Mucosa of stomach (tissue), 1 donor: ENCODE measurements around the gene SNX5.
A peak's percentile ranks its signal among the peaks of the same experiment; 100 is the strongest.

Experiments
- H3K27me3 ChIP-seq: one replicate; pipeline ENCODE4 v1.7.0; 2013; ENCODE audit warnings: mild to moderate bottlenecking, low read length; ENCODE audit not compliant: control insufficient read depth, insufficient read depth
- H3K36me3 ChIP-seq: one replicate; pipeline ENCODE4 v1.7.0; 2013; ENCODE audit warnings: low read length; ENCODE audit not compliant: control insufficient read depth, insufficient read depth
- H3K4me1 ChIP-seq: one replicate; pipeline ENCODE4 v1.7.0; 2013; ENCODE audit warnings: mild to moderate bottlenecking, low read length; ENCODE audit not compliant: control insufficient read depth, insufficient read depth
- H3K4me3 ChIP-seq: one replicate; pipeline ENCODE4 v1.7.0; 2013; ENCODE audit warnings: low read length
- H3K9ac ChIP-seq: one replicate; pipeline ENCODE4 v1.7.0; 2013; ENCODE audit warnings: mild to moderate bottlenecking, low read length, moderate library complexity
- H3K9me3 ChIP-seq: one replicate; pipeline ENCODE4 v1.7.0; 2013; ENCODE audit warnings: mild to moderate bottlenecking, low read length, moderate library complexity; ENCODE audit not compliant: control insufficient read depth
- donor health status: Pancreatic carcinoma.

The SNX5 gene

DNA sequence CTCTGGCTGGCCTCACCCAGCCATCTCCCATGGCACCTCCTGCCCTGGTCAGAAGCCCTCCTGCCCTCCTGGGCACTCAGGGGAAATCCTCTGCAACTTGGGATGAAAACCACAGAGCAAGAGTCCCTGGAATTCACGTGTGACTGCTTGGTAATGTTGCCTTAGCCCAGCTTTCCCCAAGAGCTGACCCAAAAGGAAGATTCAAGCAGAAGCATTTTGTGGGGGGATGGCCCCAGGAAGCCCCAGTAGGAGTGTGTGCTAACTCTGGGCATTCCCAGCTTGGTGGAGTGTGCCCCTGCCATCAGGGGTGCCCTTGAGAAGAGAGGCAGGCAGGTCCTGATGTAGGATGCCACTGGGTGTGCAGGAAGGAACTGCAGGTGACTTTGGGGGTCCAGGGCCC is 35.5 kb downstream of the SNX5 start:
- no peaks in the 10 kb centered on the region for H3K27me3 ChIP-seq
- H3K36me3 ChIP-seq: no peaks in the 10 kb centered on the region
- H3K4me3 ChIP-seq: no peak overlapping the region
- H3K9me3 ChIP-seq: peaks cover 6% of the 10 kb centered on the region
- no peak overlapping the region for H3K9ac ChIP-seq
- H3K4me1 ChIP-seq: peaks cover 37% of the 10 kb centered on the region

GRCh38 chr20:17932396-17932795 is 36.2 kb downstream of the SNX5 start:
- H3K4me1 ChIP-seq: peaks cover 42% of the 10 kb centered on the region
- peaks cover 6% of the 10 kb centered on the region for H3K9me3 ChIP-seq
- H3K36me3 ChIP-seq: no peaks in the 10 kb centered on the region
- no peak overlapping the region for H3K9ac ChIP-seq
- H3K27me3 ChIP-seq: no peaks in the 10 kb centered on the region
- no peak overlapping the region for H3K4me3 ChIP-seq

- peaks cover 42% of the 10 kb centered on the region for H3K4me1 ChIP-seq
- H3K4me3 ChIP-seq: no peak overlapping the region
- H3K9ac ChIP-seq: no peak overlapping the region
- H3K27me3 ChIP-seq: no peaks in the 10 kb centered on the region
- no peaks in the 10 kb centered on the region for H3K36me3 ChIP-seq
- H3K9me3 ChIP-seq: peaks cover 6% of the 10 kb centered on the region
These were observed 37.1 kb downstream of the SNX5 start for GRCh38 chr20:17931513-17931912.

DNA sequence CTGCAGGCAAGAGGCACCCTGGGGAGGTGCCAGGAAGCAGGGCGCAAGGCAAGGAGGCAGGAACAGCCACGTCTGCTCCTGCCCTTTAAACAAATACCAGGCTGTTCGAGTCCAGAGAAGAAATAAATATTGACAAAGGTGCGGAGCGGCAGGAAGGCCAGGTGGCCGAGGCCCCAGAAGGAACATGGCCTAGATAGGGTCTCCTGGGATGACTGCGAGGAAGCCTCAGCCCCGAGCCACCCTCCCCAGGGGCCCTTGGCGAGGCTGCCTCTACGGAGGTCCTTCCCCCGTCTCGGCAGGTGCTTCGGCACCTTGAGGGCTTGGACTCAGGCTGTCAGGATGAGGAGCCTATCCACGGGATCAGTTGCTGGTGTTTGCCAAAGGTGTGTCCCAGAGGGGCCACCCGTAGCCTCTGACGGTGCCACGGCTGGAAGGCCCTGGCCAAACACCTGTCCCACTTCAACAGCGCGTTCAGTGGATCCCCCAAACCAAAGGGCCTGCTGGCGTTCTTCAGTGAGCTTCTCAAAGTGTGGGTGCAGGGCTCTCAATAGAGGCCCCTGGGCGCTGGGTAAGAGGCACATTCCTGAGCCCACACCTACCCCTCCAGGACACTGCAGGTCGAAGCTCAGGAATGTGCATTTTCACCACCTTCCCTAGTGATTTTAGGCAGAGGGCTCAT is 39.8 kb downstream of the SNX5 start:
- Histone ChIP-seq H3K36me3 (no peaks in the 10 kb centered on the region), H3K4me3 (no peak overlapping the region), H3K4me1 (peaks cover 55% of the 10 kb centered on the region), H3K9ac (peak overlapping the region; percentile 60), H3K27me3 (no peaks in the 10 kb centered on the region), H3K9me3 (peaks cover 6% of the 10 kb centered on the region)

- Histone ChIP-seq H3K4me3 (no peak overlapping the region), H3K4me1 (peaks cover 55% of the 10 kb centered on the region), H3K36me3 (no peaks in the 10 kb centered on the region), H3K9me3 (peaks cover 6% of the 10 kb centered on the region), H3K27me3 (no peaks in the 10 kb centered on the region), H3K9ac (peak overlapping the region; percentile 60)
These were observed 40.4 kb downstream of the SNX5 start for GRCh38 chr20:17928211-17928611.

DNA sequence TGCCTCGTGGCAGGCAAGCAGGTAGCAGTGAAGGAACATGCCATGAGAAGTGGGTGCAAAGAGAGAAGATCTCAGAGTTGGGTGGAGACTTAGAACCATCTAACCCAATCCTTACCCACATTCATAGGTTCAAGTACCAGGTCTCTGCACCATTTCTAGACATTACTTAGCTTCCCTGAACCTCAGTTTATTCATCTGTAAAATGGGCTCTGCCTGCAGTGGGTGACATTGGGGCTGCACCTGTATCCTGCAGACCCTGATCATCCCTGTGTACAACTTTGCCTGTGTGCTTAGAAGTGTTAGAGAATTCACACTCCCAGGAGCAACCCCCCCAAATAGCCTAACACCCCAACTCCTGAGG is 42.7 kb downstream of the SNX5 start:
- Histone ChIP-seq H3K4me3 (no peak overlapping the region), H3K9ac (no peak overlapping the region), H3K36me3 (no peaks in the 10 kb centered on the region), H3K4me1 (peaks cover 66% of the 10 kb centered on the region), H3K27me3 (no peaks in the 10 kb centered on the region), H3K9me3 (no peaks in the 10 kb centered on the region)

GRCh38 chr20:17925141-17925939 is 43.3 kb downstream of the SNX5 start:
- Histone ChIP-seq H3K4me1 (peaks cover 66% of the 10 kb centered on the region), H3K27me3 (no peaks in the 10 kb centered on the region), H3K9ac (no peak overlapping the region), H3K9me3 (no peaks in the 10 kb centered on the region), H3K4me3 (no peak overlapping the region), H3K36me3 (no peaks in the 10 kb centered on the region)

DNA sequence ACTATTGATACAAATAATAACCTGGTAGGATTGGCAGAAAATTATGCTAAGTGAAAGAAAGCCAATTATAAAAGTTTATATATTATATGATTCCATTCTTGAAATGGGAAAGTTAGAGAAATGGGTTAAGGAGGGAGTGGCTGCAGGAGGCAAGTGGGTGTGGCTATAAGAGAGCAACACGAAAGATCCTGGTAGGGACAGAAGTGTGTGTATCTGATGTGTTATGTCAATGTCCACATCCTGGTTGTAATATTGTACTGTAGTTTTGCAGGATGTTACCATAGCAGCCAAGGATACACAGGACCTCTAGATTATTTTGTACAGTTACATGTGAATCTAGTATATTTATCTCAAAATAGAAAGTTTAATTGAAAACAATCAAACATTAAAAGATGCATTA is 46.8 kb downstream of the SNX5 start:
- Histone ChIP-seq H3K4me1 (peaks cover 36% of the 10 kb centered on the region), H3K36me3 (no peaks in the 10 kb centered on the region), H3K4me3 (no peak overlapping the region), H3K9ac (no peak overlapping the region), H3K27me3 (no peaks in the 10 kb centered on the region), H3K9me3 (no peaks in the 10 kb centered on the region)

DNA sequence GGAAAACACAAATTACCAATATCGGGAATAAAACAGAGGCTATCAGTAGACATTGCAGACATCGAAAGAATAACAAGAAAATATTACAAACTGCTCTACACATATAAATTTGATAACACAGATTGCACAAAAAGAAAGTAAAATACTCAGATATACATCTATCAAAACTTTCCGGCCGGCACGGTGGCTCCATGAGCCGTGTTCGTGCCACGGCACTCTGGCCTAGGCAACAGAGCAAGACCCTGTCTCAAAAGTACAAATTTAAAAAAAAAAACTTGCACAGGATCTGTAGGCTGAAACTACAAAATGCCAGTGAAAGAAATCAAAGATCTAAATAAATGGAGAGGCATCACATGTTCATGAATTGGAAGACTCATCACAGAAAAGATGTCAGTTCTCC is 49.4 kb downstream of the SNX5 start:
- Histone ChIP-seq H3K4me1 (peaks cover 15% of the 10 kb centered on the region), H3K9me3 (no peaks in the 10 kb centered on the region), H3K9ac (no peak overlapping the region), H3K4me3 (no peak overlapping the region), H3K27me3 (no peaks in the 10 kb centered on the region), H3K36me3 (no peaks in the 10 kb centered on the region)

DNA sequence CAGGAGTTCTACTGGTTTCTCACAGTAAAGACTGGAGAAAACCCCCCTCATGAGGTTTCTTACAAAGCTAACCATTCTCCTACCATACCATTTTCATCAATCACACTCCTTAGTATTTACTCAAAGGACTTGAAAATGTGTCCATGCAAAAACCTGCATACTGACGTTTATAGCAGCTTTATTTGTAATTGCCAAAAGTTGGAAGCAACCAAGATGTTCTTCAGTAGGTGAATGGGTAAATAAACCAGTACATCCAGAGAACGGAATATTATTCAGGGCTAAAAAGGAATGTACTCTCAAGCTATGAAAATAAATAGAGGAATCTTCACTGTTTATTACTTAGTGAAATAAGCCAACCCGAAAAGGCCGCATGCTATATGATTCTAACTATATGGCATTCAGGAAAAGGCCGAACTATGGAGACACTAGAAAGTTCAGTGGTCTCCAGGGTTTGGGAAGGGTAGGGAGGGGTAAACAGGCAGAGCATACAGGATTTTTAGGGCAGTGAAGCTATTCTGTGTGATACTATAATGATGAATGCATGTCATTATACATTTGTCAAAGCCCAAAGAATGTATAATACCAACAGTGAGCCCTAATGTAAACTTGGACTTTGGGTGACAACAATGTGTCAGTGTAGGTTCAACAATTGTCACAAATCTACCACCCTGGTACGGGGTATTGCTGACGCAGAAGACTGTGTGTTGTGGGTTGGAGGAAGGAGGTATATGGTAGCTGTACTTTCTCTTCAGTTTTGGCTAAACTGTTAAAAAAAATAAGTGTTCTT is 50.6 kb downstream of the SNX5 start:
- Histone ChIP-seq H3K27me3 (no peaks in the 10 kb centered on the region), H3K36me3 (no peaks in the 10 kb centered on the region), H3K4me1 (peaks cover 15% of the 10 kb centered on the region)

GRCh38 chr20:17916433-17916891 is 52.1 kb downstream of the SNX5 start:
- no peak overlapping the region for H3K9ac ChIP-seq
- no peaks in the 10 kb centered on the region for H3K36me3 ChIP-seq
- no peaks in the 10 kb centered on the region for H3K27me3 ChIP-seq
- no peak overlapping the region for H3K4me3 ChIP-seq
- H3K4me1 ChIP-seq: peaks cover 4% of the 10 kb centered on the region
- H3K9me3 ChIP-seq: no peaks in the 10 kb centered on the region

More for the DNA sequence above, 50.6 kb downstream of the SNX5 start:
- H3K9ac ChIP-seq: no peak overlapping the region
- no peak overlapping the region for H3K4me3 ChIP-seq
- no peaks in the 10 kb centered on the region for H3K9me3 ChIP-seq

- Histone ChIP-seq H3K36me3 (no peaks in the 10 kb centered on the region), H3K4me1 (peaks cover 17% of the 10 kb centered on the region), H3K9me3 (no peaks in the 10 kb centered on the region), H3K9ac (no peak overlapping the region), H3K4me3 (no peak overlapping the region), H3K27me3 (no peaks in the 10 kb centered on the region)
These were observed 53.6 kb downstream of the SNX5 start for GRCh38 chr20:17914957-17915356.
